IMR-90 (cell line): ENCODE data around the gene VPS11. TPM values are rescaled to one million over a fixed set of nuclear protein-coding genes. Genes with fewer than 3 reads are reported as not detected.

Experiments
- ATAC-seq: fragments of 200-7000 bp; cut with Tn5 transposase; 2 replicates; pipeline ENCODE4 v1.9.1; 2020; ENCODE audit warnings: low read depth, mild to moderate bottlenecking, moderate library complexity
- BruUV-seq: library from RNA; stranded (reverse); fragments of 400-500 nt; replicated peaks from 2 replicates; lab custom pipeline; 2021; lab: Mats Ljungman, UMichigan
- CTCF ChIA-PET: fragments of 300-600 bp; formaldehyde crosslinking; extraction: SDS; loops from one replicate; lab custom pipeline; 2021; ENCODE audit warnings: antibody characterized with exemption; lab: Yijun Ruan, JAX
- POLR2A ChIA-PET: fragments of 300-600 bp; sonication (Branson Sonifier 250); formaldehyde crosslinking; loops from one replicate; lab custom pipeline; 2022; ENCODE audit warnings: antibody characterized with exemption; ENCODE audit not compliant: unreplicated experiment; lab: Charles Lee
- DNase-seq: peaks from one replicate; pipeline ENCODE4 v3.0.0; 2013
- H2AFZ ChIP-seq: replicated peaks from 2 replicates; pipeline ENCODE3; 2013; ENCODE audit warnings: low read length, mild to moderate bottlenecking; ENCODE audit not compliant: poor library complexity
- H2AK5ac ChIP-seq: 2 replicates; pipeline ENCODE4 v1.6.1; 2013; ENCODE audit warnings: low read depth, low read length, inconsistent platforms
- H2AK9ac ChIP-seq: replicated peaks from 2 replicates; pipeline ENCODE3; 2013; ENCODE audit warnings: mild to moderate bottlenecking, low read depth, low read length, moderate library complexity; ENCODE audit not compliant: poor library complexity
- H2BK120ac ChIP-seq: 2 replicates; pipeline ENCODE4 v1.6.1; 2013; ENCODE audit warnings: low read depth, low read length, inconsistent platforms
- H2BK15ac ChIP-seq: 3 replicates; pipeline ENCODE4 v1.6.1; 2013; ENCODE audit warnings: low read depth, low read length, inconsistent platforms
- H2BK20ac ChIP-seq: 2 replicates; pipeline ENCODE4 v1.6.1; 2013; ENCODE audit warnings: low read depth, mild to moderate bottlenecking, inconsistent platforms, low read length, moderate library complexity
- H2BK5ac ChIP-seq: 2 replicates; pipeline ENCODE4 v1.6.1; 2013; ENCODE audit warnings: mild to moderate bottlenecking, low read depth, low read length, inconsistent platforms; ENCODE audit not compliant: poor library complexity, severe bottlenecking
- H3K14ac ChIP-seq: replicated peaks from 2 replicates; pipeline ENCODE4 v1.6.1; 2013; ENCODE audit warnings: low read depth, low read length, inconsistent platforms
- H3K18ac ChIP-seq: 2 replicates; pipeline ENCODE4 v1.6.1; 2013; ENCODE audit warnings: low read depth, low read length, control low read depth
- H3K23ac ChIP-seq: 2 replicates; pipeline ENCODE4 v1.6.1; 2013; ENCODE audit warnings: low read depth, low read length, inconsistent platforms
- H3K27ac ChIP-seq: 2 replicates; pipeline ENCODE4 v1.5.1; 2013; ENCODE audit warnings: mild to moderate bottlenecking, control low read depth, low read length; ENCODE audit not compliant: insufficient read depth
- H3K27me3 ChIP-seq: 2 replicates; pipeline ENCODE4 v1.6.1; 2013; ENCODE audit warnings: low read length; ENCODE audit not compliant: control insufficient read depth, insufficient read depth
- H3K36me3 ChIP-seq: 2 replicates; pipeline ENCODE4 v1.6.1; 2013; ENCODE audit warnings: low read length, mixed read lengths; ENCODE audit not compliant: control insufficient read depth, insufficient read depth
- H3K4ac ChIP-seq: 2 replicates; pipeline ENCODE4 v1.6.1; 2013; ENCODE audit warnings: low read depth, low read length, inconsistent platforms
- H3K4me1 ChIP-seq: 2 replicates; pipeline ENCODE4 v1.6.1; 2013; ENCODE audit warnings: low read length, mixed read lengths; ENCODE audit not compliant: control insufficient read depth, insufficient read depth
- H3K4me2 ChIP-seq: 2 replicates; pipeline ENCODE4 v1.6.1; 2013; ENCODE audit warnings: low read depth, mild to moderate bottlenecking, control low read depth, low read length, moderate library complexity
- H3K4me3 ChIP-seq: 2 replicates; pipeline ENCODE4 v1.5.1; 2013; ENCODE audit warnings: low read depth, mild to moderate bottlenecking, control low read depth, low read length, moderate library complexity; ENCODE audit not compliant: insufficient read depth
- H3K56ac ChIP-seq: 2 replicates; pipeline ENCODE4 v1.6.1; 2013; ENCODE audit warnings: low read length, inconsistent platforms; ENCODE audit not compliant: insufficient read depth; ENCODE audit errors: extremely low read depth
- H3K79me1 ChIP-seq, 2 experiments: 2 replicates each; pipeline ENCODE4 v1.6.1; 2013; ENCODE audit warnings: low read length in 2 of 2, inconsistent platforms in 1 of 2, low read depth in 1 of 2
- H3K9ac ChIP-seq: 2 replicates; pipeline ENCODE4 v1.6.1; 2013; ENCODE audit warnings: low read depth, low read length, control low read depth
- H3K9me1 ChIP-seq: 2 replicates; pipeline ENCODE4 v1.6.1; 2013; ENCODE audit warnings: low read length, inconsistent platforms; ENCODE audit not compliant: insufficient read depth
- H3K9me3 ChIP-seq: 2 replicates; pipeline ENCODE4 v1.6.1; 2013; ENCODE audit warnings: low read length; ENCODE audit not compliant: control insufficient read depth, insufficient read depth
- H4K20me1 ChIP-seq: 2 replicates; pipeline ENCODE4 v1.6.1; 2013; ENCODE audit warnings: low read length, inconsistent platforms; ENCODE audit not compliant: insufficient read depth
- H4K5ac ChIP-seq: 2 replicates; pipeline ENCODE4 v1.6.1; 2013; ENCODE audit warnings: mild to moderate bottlenecking, low read depth, low read length, control low read depth
- H4K8ac ChIP-seq, 2 experiments: 2 replicates each; pipeline ENCODE4 v1.6.1; 2013; ENCODE audit warnings: low read depth in 2 of 2, low read length in 2 of 2, control low read depth in 1 of 2, inconsistent platforms in 1 of 2
- H4K91ac ChIP-seq: 2 replicates; pipeline ENCODE4 v1.6.1; 2013; ENCODE audit warnings: low read depth, low read length, inconsistent platforms; ENCODE audit not compliant: insufficient read depth
- NFE2L2 ChIP-seq: fragments of 150-350 bp; IDR thresholded peaks from 2 replicates; pipeline ENCODE4 v1.6.1; 2016; ENCODE audit warnings: low read depth, mild to moderate bottlenecking, low read length
- POLR2A ChIP-seq: IDR thresholded peaks from 2 replicates; pipeline ENCODE4 v1.6.1; 2012; ENCODE audit warnings: mild to moderate bottlenecking, low read depth, low read length
- WGBS, 2 experiments: methylation state at CpG; one replicate each; pipeline versions ENCODE4 v1.1.5 to v1.1.7; 2013; ENCODE audit warnings: missing lambda C conversion rate in 2 of 2; ENCODE audit not compliant: insufficient read length in 1 of 2; ENCODE audit errors: extremely low coverage in 2 of 2; 5-methylcytosine and 5-hydroxymethylcytosine counted together
- dilution Hi-C: fragments of 300-500 bp; cut with HindIII; formaldehyde crosslinking; loops from one replicate; pipeline ENCODE4 v1.14.3; 2018; ENCODE audit warnings: low sequenced_read_pairs; ENCODE audit not compliant: unreplicated experiment
- in situ Hi-C: fragments of 300-500 bp; cut with MboI; formaldehyde crosslinking; loops from 3 replicates; pipeline ENCODE4 v1.14.3; 2019; ENCODE audit warnings: low sequenced_read_pairs, inconsistent platforms, mixed read lengths
- intact Hi-C: fragments of 100-400 bp; cut with micrococcal nuclease; formaldehyde crosslinking; loops from 2 replicates; pipeline ENCODE4 v1.10.0; 2022
- polyA plus RNA-seq, 3 experiments: library from polyadenylated mRNA; depleted of rRNA; stranded (reverse); fragments of >200 nt; gene quantifications; 2 replicates each; pipeline ENCODE4 v1.2.3, GENCODE V29; 2012; ENCODE audit warnings: low replicate concordance in 1 of 3
- total RNA-seq: library from RNA; depleted of rRNA; stranded (reverse); fragments of >200 nt; gene quantifications from 2 replicates; pipeline ENCODE4 v1.2.3, GENCODE V29; 2012

VPS11 gene
- total and polyA plus RNA-seq, 2 of the 4 experiments (the other 2 are of a cell fraction), result 19.7 to 30.5 TPM

- Histone ChIP-seq H3K9me3 (no peaks in the 10 kb centered on the region), H2BK20ac (no peak overlapping the region), H2AK5ac (no peak overlapping the region), H2BK120ac (no peak overlapping the region), H4K91ac (no peak overlapping the region), H3K9me1 (no peaks in the 10 kb centered on the region; the same call in 1 of the 2 replicates), H4K8ac (no peak overlapping the region), H3K4me3 (no peak overlapping the region), H3K23ac (no peak overlapping the region), H3K27ac (no peak overlapping the region), H3K4ac (no peak overlapping the region), H3K56ac (no peak overlapping the region), H3K4me1 (no peaks in the 10 kb centered on the region), H3K27me3 (no peaks in the 10 kb centered on the region), H3K9ac (no peak overlapping the region), H3K79me1 (peaks cover 13 to 34% of the 10 kb centered on the region in 2 experiments; a peak in 3 of 4 replicates), H2AFZ (no peak overlapping the region), H3K18ac (no peak overlapping the region), H4K20me1 (no peaks in the 10 kb centered on the region; the same call in 1 of the 2 replicates), H3K4me2 (no peak overlapping the region), H2BK15ac (no peak overlapping the region), H2BK5ac (no peak overlapping the region), H3K36me3 (peaks cover 21% of the 10 kb centered on the region), H2AK9ac (no peak overlapping the region), H3K14ac (no peak overlapping the region), H4K5ac (no peak overlapping the region)
- DNase-seq (no peak), ATAC-seq (no peak)
- POLR2A ChIA-PET, result no interaction called here
- no CpG with 5 or more reads among the region's 9 CpGs for WGBS, 2 experiments
- CTCF ChIA-PET, result no interaction called here
- intact Hi-C loops, result no loop called here
- TF ChIP-seq POLR2A, result no peak
- TF ChIP-seq NFE2L2, result no peak
- no TSS peak for BruUV-seq
- in situ Hi-C loops, result no loop called here
- dilution Hi-C loops, result no loop called here
Observed at GRCh38 chr11:119027561-119028345, 39.9 kb upstream of the VPS11 start.
